ENCODE measurements around the gene FAM156B.
"Not testable (repeated sequence)": the region's sequence is repeated elsewhere in the genome, so short reads cannot be mapped to it uniquely, and the experiment has no call there.

DNA sequence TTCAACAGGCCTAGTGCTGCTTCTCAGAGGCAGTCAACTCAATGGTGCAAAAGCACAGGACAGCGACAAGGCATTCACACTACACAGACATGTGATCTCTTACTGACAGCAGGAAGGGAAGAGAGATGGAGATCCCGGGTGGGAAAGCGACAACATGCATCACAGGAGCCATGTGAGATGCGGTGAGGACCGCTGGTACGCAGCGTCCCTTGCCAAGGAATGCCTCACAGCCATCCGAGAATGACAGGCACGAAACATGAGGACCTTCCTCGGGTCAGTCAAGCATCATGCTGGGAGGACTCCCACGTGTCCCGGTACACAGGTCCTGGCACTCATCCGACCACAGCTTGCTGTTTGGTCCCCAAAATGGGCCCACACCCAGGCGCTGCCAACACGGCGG, 50.4 kb downstream of the FAM156B start:
- not testable (repeated sequence) for TF ChIP-seq CTCF (IDR thresholded peaks at IDR 0.05); POLR2A (IDR thresholded peaks at IDR 0.05); POLR2AphosphoS5 (IDR thresholded peaks at IDR 0.05); EP300 (IDR thresholded peaks at IDR 0.05; ENCODE audit: low read depth)

Measured in transverse colon (tissue), 4 donors.